Subcutaneous abdominal adipose tissue (tissue), 5 donors: ENCODE results near the gene SSTR3.
A peak's percentile ranks its signal among the peaks of the same experiment; 100 is the strongest.

Source experiments
- H3K27ac ChIP-seq: one replicate; pipeline ENCODE4 v1.7.0; 2013; ENCODE audit warnings: low read depth, mild to moderate bottlenecking, inconsistent platforms, low read length, moderate library complexity
- H3K27me3 ChIP-seq, 5 donors: one replicate each; pipeline ENCODE4 v1.7.0; 2013; ENCODE audit warnings: low read length in 5 of 5, inconsistent platforms in 1 of 5; ENCODE audit not compliant: control insufficient read depth in 5 of 5, insufficient read depth in 4 of 5
- H3K36me3 ChIP-seq, 5 donors: one replicate each; pipeline ENCODE4 v1.7.0; 2013; ENCODE audit warnings: low read length in 5 of 5; ENCODE audit not compliant: control insufficient read depth in 5 of 5, insufficient read depth in 5 of 5
- H3K4me1 ChIP-seq, 5 donors: one replicate each; pipeline ENCODE4 v1.7.0; 2013; ENCODE audit warnings: low read length in 5 of 5, mild to moderate bottlenecking in 3 of 5, moderate library complexity in 1 of 5; ENCODE audit not compliant: control insufficient read depth in 5 of 5, insufficient read depth in 5 of 5
- H3K4me3 ChIP-seq, 5 donors: one replicate each; pipeline ENCODE4 v1.7.0; 2013; ENCODE audit warnings: low read length in 5 of 5, low read depth in 1 of 5
- H3K9ac ChIP-seq, 5 donors: one replicate each; pipeline ENCODE4 v1.7.0; 2013; ENCODE audit warnings: low read length in 5 of 5, mild to moderate bottlenecking in 4 of 5, moderate library complexity in 3 of 5
- H3K9me3 ChIP-seq, 5 donors: one replicate each; pipeline ENCODE4 v1.7.0; 2013; ENCODE audit warnings: low read length in 5 of 5; ENCODE audit not compliant: control insufficient read depth in 5 of 5
- donor health status: healthy.
- donor health status: healthy.
- donor health status: healthy.
- donor health status: healthy.
- donor health status: healthy.

SSTR3 gene

DNA sequence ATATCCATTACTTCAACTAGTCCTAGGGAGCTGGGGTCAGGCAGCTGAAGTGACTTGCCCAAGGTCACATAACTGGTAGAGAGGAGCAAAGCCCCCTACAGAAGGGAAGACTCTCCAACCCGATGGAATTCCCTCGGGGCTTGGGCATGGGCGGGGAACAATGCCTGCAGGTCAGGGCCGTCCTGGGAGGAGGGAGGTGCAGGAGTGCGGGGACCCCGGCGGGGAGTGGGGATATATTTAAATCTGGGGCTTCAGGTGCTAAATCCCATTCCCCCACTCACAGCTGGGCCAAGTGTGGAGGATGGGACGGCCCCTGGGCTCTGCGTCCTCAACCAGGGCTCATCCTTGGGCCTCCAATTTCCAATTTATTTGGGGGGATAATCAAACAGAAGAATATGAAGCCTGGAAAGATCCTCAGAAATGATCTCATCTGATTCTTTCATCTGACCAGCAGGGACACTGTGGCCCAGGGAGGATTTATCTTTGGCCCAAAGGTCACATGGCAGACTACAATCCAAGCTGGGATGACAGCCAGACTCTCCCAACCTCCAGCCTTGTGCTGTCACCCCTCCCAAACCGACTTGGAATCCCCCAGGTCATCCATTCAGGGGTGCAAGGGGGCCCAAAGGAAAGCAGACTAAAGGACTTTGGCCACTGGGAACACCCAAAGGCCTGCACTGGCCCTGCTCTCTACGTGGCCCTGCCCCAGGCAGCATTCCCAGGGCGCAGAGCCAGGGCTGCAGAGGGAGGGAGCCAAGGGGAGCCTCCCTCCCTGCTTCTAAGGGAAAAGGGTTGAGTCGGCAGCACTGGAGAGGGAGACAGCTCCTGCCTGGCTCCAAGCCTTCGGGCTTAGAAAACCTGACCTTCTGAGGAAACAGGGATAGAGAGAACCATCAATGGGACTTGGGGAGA is 15.5 kb downstream of the SSTR3 start:
- H3K4me3 ChIP-seq = peak overlapping the region in 2 of 5 donors; percentile 24 to 28
- peaks cover 24 to 53% (median 49%) of the 10 kb centered on the region in 5 donors for H3K4me1 ChIP-seq
- H3K9ac ChIP-seq = peak overlapping the region in 4 of 5 donors; percentile 50 to 71 (median 70)

GRCh38 chr22:37195921-37196320 is 16.4 kb downstream of the SSTR3 start:
- Histone ChIP-seq H3K27ac (peak overlapping the region; percentile 95), H3K4me1 (peaks cover 24 to 53% (median 49%) of the 10 kb centered on the region in 5 donors), H3K9me3 (no peaks in the 10 kb centered on the region), H3K9ac (peak overlapping the region in 1 of 5 donors; percentile 43), H3K27me3 (no peaks in the 10 kb centered on the region), H3K36me3 (no peaks in the 10 kb centered on the region), H3K4me3 (no peak overlapping the region)

More for the DNA sequence above, 15.5 kb downstream of the SSTR3 start:
- Histone ChIP-seq H3K27me3 (no peaks in the 10 kb centered on the region), H3K9me3 (no peaks in the 10 kb centered on the region), H3K36me3 (no peaks in the 10 kb centered on the region), H3K27ac (peak overlapping the region; percentile 95)

DNA sequence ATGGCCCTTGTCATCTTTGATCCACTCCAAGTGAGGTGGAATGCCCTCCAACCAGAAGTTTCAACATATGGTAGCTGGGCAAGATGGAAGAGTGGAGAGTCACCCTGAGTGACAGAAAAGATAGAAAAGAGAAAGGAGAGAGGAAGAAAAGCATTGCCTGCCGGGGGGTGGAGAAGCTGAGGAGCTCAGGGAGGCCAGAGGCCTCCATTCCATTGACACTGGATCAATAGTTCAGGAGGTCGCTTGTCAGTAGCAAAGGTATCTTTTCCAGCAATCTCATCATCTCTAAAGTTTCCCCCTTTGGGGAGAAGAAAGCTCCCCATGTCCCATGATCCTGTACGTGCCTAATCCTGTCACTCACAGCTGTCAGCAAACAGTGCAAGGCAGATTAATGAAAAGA is 17.5 kb downstream of the SSTR3 start:
- Histone ChIP-seq H3K27me3 (no peaks in the 10 kb centered on the region), H3K27ac (peak overlapping the region; percentile 95), H3K4me3 (no peak overlapping the region), H3K9ac (no peak overlapping the region), H3K36me3 (no peaks in the 10 kb centered on the region), H3K9me3 (no peaks in the 10 kb centered on the region), H3K4me1 (peaks cover 24 to 51% (median 48%) of the 10 kb centered on the region in 5 donors)

- Histone ChIP-seq H3K9me3 (no peaks in the 10 kb centered on the region), H3K27me3 (no peaks in the 10 kb centered on the region), H3K9ac (peak overlapping the region in 2 of 5 donors; percentile 4 to 21), H3K4me3 (no peak overlapping the region), H3K36me3 (no peaks in the 10 kb centered on the region), H3K27ac (peak overlapping the region; percentile 95), H3K4me1 (peaks cover 28 to 52% (median 49%) of the 10 kb centered on the region in 5 donors)
These were observed 18.6 kb downstream of the SSTR3 start for GRCh38 chr22:37193629-37194191.

- Histone ChIP-seq H3K36me3 (no peaks in the 10 kb centered on the region), H3K27ac (peak overlapping the region; percentile 95), H3K27me3 (no peaks in the 10 kb centered on the region), H3K9me3 (no peaks in the 10 kb centered on the region), H3K9ac (no peak overlapping the region), H3K4me1 (peaks cover 24 to 55% (median 51%) of the 10 kb centered on the region in 5 donors), H3K4me3 (no peak overlapping the region)
These were observed 19.5 kb downstream of the SSTR3 start for GRCh38 chr22:37192741-37193140.

DNA sequence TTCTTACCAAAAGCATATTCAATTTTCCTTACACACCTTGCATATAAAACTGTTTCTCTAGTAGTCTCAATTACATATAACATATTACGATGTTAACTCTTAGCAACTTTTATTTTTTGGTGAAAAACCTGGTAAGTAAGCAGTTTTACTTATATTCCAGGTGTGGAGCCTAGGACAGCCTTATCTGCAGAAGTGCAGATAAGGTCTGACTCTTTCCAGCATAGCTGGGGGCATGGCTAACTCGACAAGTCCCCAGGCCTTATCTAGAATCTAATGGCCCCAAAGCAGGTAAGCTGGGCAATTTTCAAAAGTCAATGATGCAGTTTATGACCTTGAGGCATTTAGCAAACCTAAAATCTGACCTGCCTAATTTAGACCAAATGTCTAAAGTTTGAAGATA is 20.1 kb downstream of the SSTR3 start:
- Histone ChIP-seq H3K4me3 (no peak overlapping the region), H3K27ac (no peak overlapping the region), H3K9ac (no peak overlapping the region), H3K4me1 (peaks cover 24 to 55% (median 51%) of the 10 kb centered on the region in 5 donors), H3K27me3 (no peaks in the 10 kb centered on the region), H3K9me3 (no peaks in the 10 kb centered on the region), H3K36me3 (no peaks in the 10 kb centered on the region)

DNA sequence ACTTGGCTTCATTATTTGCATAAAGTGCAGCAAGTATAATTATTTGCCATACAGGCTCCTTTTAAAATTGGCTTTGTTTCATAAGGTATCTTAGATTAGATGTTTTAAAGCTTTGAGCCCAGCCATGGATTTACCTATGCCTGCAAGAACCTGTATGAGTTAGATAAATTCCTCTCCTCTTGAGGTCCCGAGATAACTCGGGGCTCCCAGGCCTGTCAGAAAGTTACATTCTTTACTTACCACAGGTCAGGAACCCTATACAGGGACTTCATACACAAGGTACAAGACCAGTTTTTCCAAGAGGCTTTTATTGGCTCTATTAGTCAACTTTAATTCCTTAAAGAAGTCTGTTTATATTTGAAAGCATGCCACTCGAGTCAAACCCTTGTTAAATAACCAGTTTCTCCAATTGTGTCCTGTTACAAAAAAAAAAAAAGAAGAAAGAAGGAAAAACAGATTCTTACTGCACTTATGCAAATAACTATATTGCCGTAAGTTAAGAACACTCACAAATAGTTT is 22.0 kb downstream of the SSTR3 start:
- Histone ChIP-seq H3K9me3 (no peaks in the 10 kb centered on the region), H3K4me3 (no peak overlapping the region), H3K9ac (no peak overlapping the region), H3K4me1 (peaks cover 17 to 56% (median 45%) of the 10 kb centered on the region in 5 donors), H3K27me3 (no peaks in the 10 kb centered on the region), H3K36me3 (no peaks in the 10 kb centered on the region), H3K27ac (no peak overlapping the region)

GRCh38 chr22:37188901-37189466 is 23.3 kb downstream of the SSTR3 start:
- Histone ChIP-seq H3K27ac (peak overlapping the region; percentile 95), H3K4me3 (peak overlapping the region in 3 of 5 donors; percentile 56 to 68 (median 63))

DNA sequence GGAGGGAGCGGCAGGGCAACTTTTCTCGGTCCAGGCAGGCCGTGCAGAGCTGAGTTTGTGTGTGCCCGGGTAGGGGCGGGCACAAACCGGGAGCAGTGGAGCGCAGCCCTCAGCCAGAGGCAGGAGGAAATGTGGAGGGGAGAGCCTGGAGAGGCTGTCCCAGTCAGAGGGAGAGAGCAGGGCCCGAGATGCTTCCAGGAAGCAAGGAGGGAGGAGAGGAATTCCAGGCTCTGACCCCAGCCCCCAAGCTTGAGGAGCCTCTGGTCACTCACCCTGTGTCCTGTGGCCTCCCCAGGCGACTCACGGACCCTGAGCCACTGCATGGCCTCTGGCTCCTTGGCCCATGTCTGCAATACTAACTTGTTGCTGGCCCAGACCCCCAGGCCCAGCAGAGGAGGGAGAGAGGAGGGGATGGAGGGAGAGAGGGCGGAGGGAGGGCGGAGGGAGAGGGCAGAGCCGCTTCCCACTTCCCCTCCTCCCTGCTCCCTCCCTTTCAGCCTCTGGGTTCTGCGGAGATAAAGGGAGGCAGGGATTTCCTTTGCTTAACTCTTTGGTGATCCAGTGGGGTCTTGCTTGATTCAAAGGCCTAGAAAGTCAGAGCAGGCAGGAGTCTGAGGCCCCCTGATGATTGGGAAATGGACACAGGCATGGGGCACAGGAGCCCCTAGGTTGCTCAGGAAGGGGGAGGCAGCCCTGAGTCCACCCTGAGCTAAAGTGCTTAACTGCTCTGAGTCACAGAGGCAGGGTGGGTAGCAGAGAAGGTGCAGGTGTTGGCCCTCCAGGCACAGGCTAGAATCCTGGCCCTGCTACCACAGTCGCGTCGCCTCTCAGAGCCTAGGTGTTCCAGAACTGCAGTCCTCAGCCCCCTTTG is 24.2 kb downstream of the SSTR3 start, which contains the start of gene C1QTNF6:
Gene C1QTNF6 (minus strand): TSS at position 357 of the 871 bp plus-strand sequence. CDS start 34 bp downstream, at position 323.
- peak within 1 kb of the TSS; percentile 95 for H3K27ac ChIP-seq
- no peaks in the 10 kb centered on the region for H3K36me3 ChIP-seq
- peak within 1 kb of the TSS; percentile 47 to 68 (median 61) for H3K4me3 ChIP-seq
- peaks cover 14 to 49% (median 37%) of the 10 kb centered on the region in 5 donors for H3K4me1 ChIP-seq
- H3K9ac ChIP-seq = peak within 1 kb of the TSS; percentile 48 to 92 (median 72)
- no peaks in the 10 kb centered on the region for H3K9me3 ChIP-seq
- peaks cover 0 to 2% (median 0%) of the 10 kb centered on the region in 5 donors for H3K27me3 ChIP-seq

More at GRCh38 chr22:37188901-37189466, 23.3 kb downstream of the SSTR3 start:
- H3K4me1 ChIP-seq = peaks cover 17 to 56% (median 43%) of the 10 kb centered on the region in 5 donors
- peak overlapping the region in 3 of 5 donors; percentile 33 to 76 (median 72) for H3K9ac ChIP-seq
- H3K9me3 ChIP-seq = no peaks in the 10 kb centered on the region
- H3K36me3 ChIP-seq = no peaks in the 10 kb centered on the region
- H3K27me3 ChIP-seq = peaks cover 0 to 2% (median 0%) of the 10 kb centered on the region in 5 donors
